H9 (cell line): ENCODE data around the gene HMCN1. TPM values are rescaled to one million over a fixed set of nuclear protein-coding genes. Genes with fewer than 3 reads are reported as not detected.

Experiments
- DNase-seq: peaks from one replicate; pipeline ENCODE4 v3.0.0-alpha.2; 2017
- H2AFZ ChIP-seq: one replicate; pipeline ENCODE4 v1.6.1; 2013; ENCODE audit warnings: mild to moderate bottlenecking, low read length, control low read depth, moderate library complexity
- H2AK5ac ChIP-seq: 2 replicates; pipeline ENCODE4 v1.6.1; 2013; ENCODE audit warnings: low read length, control low read depth, mixed read lengths; ENCODE audit not compliant: insufficient read length
- H2BK120ac ChIP-seq: one replicate; pipeline ENCODE4 v1.6.1; 2013; ENCODE audit warnings: low read depth, mild to moderate bottlenecking, low read length, control low read depth, inconsistent platforms; ENCODE audit not compliant: poor library complexity, severe bottlenecking
- H2BK12ac ChIP-seq: 2 replicates; pipeline ENCODE4 v1.6.1; 2013; ENCODE audit warnings: low read length, control low read depth, mixed read lengths, low read depth; ENCODE audit not compliant: insufficient read length
- H2BK15ac ChIP-seq: 2 replicates; pipeline ENCODE4 v1.6.1; 2013; ENCODE audit warnings: low read depth, low read length, control low read depth
- H2BK20ac ChIP-seq: one replicate; pipeline ENCODE4 v1.6.1; 2013; ENCODE audit warnings: low read depth, mild to moderate bottlenecking, low read length, control low read depth, inconsistent platforms; ENCODE audit not compliant: poor library complexity, severe bottlenecking
- H2BK5ac ChIP-seq: 2 replicates; pipeline ENCODE4 v1.6.1; 2013; ENCODE audit warnings: low read length, control low read depth, mixed read lengths; ENCODE audit not compliant: insufficient read length
- H3K14ac ChIP-seq: 2 replicates; pipeline ENCODE4 v1.6.1; 2013; ENCODE audit warnings: low read length, control low read depth; ENCODE audit not compliant: insufficient read depth
- H3K18ac ChIP-seq: 2 replicates; pipeline ENCODE4 v1.6.1; 2013; ENCODE audit warnings: low read depth, mild to moderate bottlenecking, mixed read lengths, low read length, control low read depth; ENCODE audit not compliant: insufficient read length
- H3K23ac ChIP-seq: 2 replicates; pipeline ENCODE4 v1.6.1; 2013; ENCODE audit warnings: low read length, control low read depth, mixed read lengths, low read depth; ENCODE audit not compliant: insufficient read length
- H3K23me2 ChIP-seq: 2 replicates; pipeline ENCODE4 v1.6.1; 2013; ENCODE audit warnings: low read depth, mild to moderate bottlenecking, mixed read lengths, low read length, control low read depth; ENCODE audit not compliant: insufficient read length, poor library complexity, severe bottlenecking
- H3K27ac ChIP-seq: 2 replicates; pipeline ENCODE4 v1.5.1; 2013; ENCODE audit warnings: low read length, control low read depth, mixed read lengths, low read depth; ENCODE audit not compliant: insufficient read length
- H3K27me3 ChIP-seq: 2 replicates; pipeline ENCODE4 v1.6.1; 2013; ENCODE audit warnings: low read length, control low read depth, inconsistent platforms; ENCODE audit not compliant: insufficient read depth
- H3K4ac ChIP-seq: 2 replicates; pipeline ENCODE4 v1.6.1; 2013; ENCODE audit warnings: low read depth, mild to moderate bottlenecking, control low read depth, inconsistent platforms, low read length, moderate library complexity
- H3K4me1 ChIP-seq: 2 replicates; pipeline ENCODE4 v1.6.1; 2013; ENCODE audit warnings: low read length, control low read depth, inconsistent platforms; ENCODE audit not compliant: insufficient read depth
- H3K4me2 ChIP-seq: 2 replicates; pipeline ENCODE4 v1.6.1; 2013; ENCODE audit warnings: low read length, control low read depth, mixed read lengths; ENCODE audit not compliant: insufficient read length, insufficient read depth
- H3K56ac ChIP-seq: 2 replicates; pipeline ENCODE4 v1.6.1; 2013; ENCODE audit warnings: low read depth, mild to moderate bottlenecking, mixed read lengths, low read length, control low read depth; ENCODE audit not compliant: insufficient read length
- H3K79me1 ChIP-seq: 2 replicates; pipeline ENCODE4 v1.6.1; 2013; ENCODE audit warnings: low read depth, mild to moderate bottlenecking, moderate library complexity, low read length, control low read depth, inconsistent platforms; ENCODE audit not compliant: insufficient read depth, poor library complexity, severe bottlenecking
- H3K79me2 ChIP-seq: 2 replicates; pipeline ENCODE4 v1.6.1; 2013; ENCODE audit warnings: low read length, control low read depth, inconsistent platforms; ENCODE audit not compliant: insufficient read depth
- H3K9ac ChIP-seq: 2 replicates; pipeline ENCODE4 v1.6.1; 2013; ENCODE audit warnings: low read length, control low read depth, mixed read lengths; ENCODE audit not compliant: insufficient read length; ENCODE audit errors: extremely low read depth
- H3K9me3 ChIP-seq: one replicate; pipeline ENCODE4 v1.6.1; 2013; ENCODE audit warnings: low read depth, low read length, inconsistent platforms; ENCODE audit not compliant: control insufficient read depth
- H3T11ph ChIP-seq: one replicate; pipeline ENCODE4 v1.6.1; 2013; ENCODE audit warnings: mild to moderate bottlenecking, low read length, control low read depth, inconsistent platforms
- H4K20me1 ChIP-seq: one replicate; pipeline ENCODE4 v1.6.1; 2013; ENCODE audit not compliant: control insufficient read depth, insufficient read length, insufficient read depth
- H4K5ac ChIP-seq: 2 replicates; pipeline ENCODE4 v1.6.1; 2013; ENCODE audit warnings: low read depth, mild to moderate bottlenecking, mixed read lengths, low read length, control low read depth; ENCODE audit not compliant: insufficient read length
- H4K8ac ChIP-seq: replicated peaks from 2 replicates; pipeline ENCODE4 v1.6.1; 2013; ENCODE audit warnings: low read length, control low read depth, mixed read lengths, low read depth; ENCODE audit not compliant: insufficient read length
- H4K91ac ChIP-seq: 2 replicates; pipeline ENCODE4 v1.6.1; 2013; ENCODE audit warnings: low read depth, mild to moderate bottlenecking, moderate library complexity, mixed read lengths, low read length, control low read depth; ENCODE audit not compliant: insufficient read length
- H3K27ac Mint-ChIP-seq, 3 experiments: 2 replicates in 2 of 3; 3 replicates in 1 of 3; pipeline ENCODE4 v1.8.0; 2020 to 2021; ENCODE audit warnings: mixed read lengths in 3 of 3, mild to moderate bottlenecking in 1 of 3, moderate library complexity in 1 of 3
- H3K27me3 Mint-ChIP-seq: 2 replicates; pipeline ENCODE4 v1.8.0; 2021; ENCODE audit warnings: low read depth, mild to moderate bottlenecking, moderate library complexity, mixed read lengths
- H3K36me3 Mint-ChIP-seq, 3 experiments: 2 replicates in 2 of 3; 3 replicates in 1 of 3; pipeline ENCODE4 v1.8.0; 2020 to 2021; ENCODE audit warnings: low read depth in 3 of 3, mixed read lengths in 3 of 3; ENCODE audit not compliant: insufficient read depth in 1 of 3
- H3K4me1 Mint-ChIP-seq, 2 experiments: 2 replicates each; pipeline ENCODE4 v1.8.0; 2020; ENCODE audit warnings: mixed read lengths in 2 of 2
- H3K4me3 Mint-ChIP-seq, 2 experiments: 2 replicates in 1 of 2; 3 replicates in 1 of 2; pipeline ENCODE4 v1.8.0; 2020 to 2021; ENCODE audit warnings: mild to moderate bottlenecking in 2 of 2, mixed read lengths in 2 of 2, moderate library complexity in 1 of 2
- H3K9me3 Mint-ChIP-seq, 2 experiments: 2 replicates in 1 of 2; 3 replicates in 1 of 2; pipeline ENCODE4 v1.8.0; 2020; ENCODE audit warnings: mild to moderate bottlenecking in 2 of 2, mixed read lengths in 2 of 2, moderate library complexity in 1 of 2
- CTCF ChIP-seq: fragments of 200-600 bp; sonication (generic); conservative IDR thresholded peaks from 3 replicates; pipeline ENCODE4 v1.8.0; 2021; ENCODE audit warnings: antibody characterized with exemption, mild to moderate bottlenecking
- WGBS: extraction: QIAGEN DNeasy Blood & Tissue Kit; methylation state at CpG from one replicate; pipeline ENCODE4 v1.1.7; 2013; ENCODE audit warnings: missing lambda C conversion rate, low lambda C conversion rate, mixed read lengths; ENCODE audit not compliant: insufficient read length; ENCODE audit errors: extremely low coverage; 5-methylcytosine and 5-hydroxymethylcytosine counted together
- total RNA-seq: library from RNA; stranded (reverse); gene quantifications from 2 replicates; pipeline ENCODE4 v1.2.1, GENCODE V29; 2021

The HMCN1 gene
- total RNA-seq, 1 experiment from 2014 or later: 3.3 TPM

GRCh38 chr1:185991266-185991665 is 257.1 kb downstream of the HMCN1 start:
- no CpG with 5 or more reads among the region's 2 CpGs for WGBS
- no peak overlapping the region for H3K23ac ChIP-seq

More at GRCh38 chr1:185991266-185991665, 257.1 kb downstream of the HMCN1 start:
- Histone ChIP-seq H2BK20ac (no peak overlapping the region), H3K27ac (no peak overlapping the region), H4K8ac (no peak overlapping the region), H4K5ac (no peak overlapping the region), H2BK5ac (no peak overlapping the region), H3K56ac (no peak overlapping the region), H3K9ac (no peak overlapping the region), H3K27me3 (no peaks in the 10 kb centered on the region), H2AFZ (no peak overlapping the region), H2BK12ac (no peak overlapping the region), H2BK15ac (no peak overlapping the region), H4K20me1 (no peaks in the 10 kb centered on the region), H3K79me2 (no peaks in the 10 kb centered on the region), H3T11ph (no peak overlapping the region), H2BK120ac (no peak overlapping the region), H3K4ac (no peak overlapping the region), H2AK5ac (no peak overlapping the region), H3K4me1 (no peaks in the 10 kb centered on the region), H3K79me1 (no peaks in the 10 kb centered on the region), H3K23me2 (no peaks in the 10 kb centered on the region), H4K91ac (no peak overlapping the region), H3K14ac (no peak overlapping the region), H3K4me2 (no peak overlapping the region), H3K18ac (no peak overlapping the region), H3K9me3 (no peaks in the 10 kb centered on the region)
- Mint-ChIP-seq H3K9me3 (no peaks in the 10 kb centered on the region), H3K27me3 (no peaks in the 10 kb centered on the region), H3K27ac (no peak overlapping the region), H3K36me3 (no peaks in the 10 kb centered on the region; a peak in 1 of 7 replicates), H3K4me3 (no peak overlapping the region), H3K4me1 (no peaks in the 10 kb centered on the region)
- no peak for DNase-seq
- no peak for TF ChIP-seq CTCF
